ENCODE measurements around the gene KIF4A. TPM values are rescaled to one million over a fixed set of nuclear protein-coding genes. Genes with fewer than 3 reads are reported as not detected.

The KIF4A gene
- total RNA-seq, 2 donors from 2014 or later: 0.73 to 1.3 TPM

DNA sequence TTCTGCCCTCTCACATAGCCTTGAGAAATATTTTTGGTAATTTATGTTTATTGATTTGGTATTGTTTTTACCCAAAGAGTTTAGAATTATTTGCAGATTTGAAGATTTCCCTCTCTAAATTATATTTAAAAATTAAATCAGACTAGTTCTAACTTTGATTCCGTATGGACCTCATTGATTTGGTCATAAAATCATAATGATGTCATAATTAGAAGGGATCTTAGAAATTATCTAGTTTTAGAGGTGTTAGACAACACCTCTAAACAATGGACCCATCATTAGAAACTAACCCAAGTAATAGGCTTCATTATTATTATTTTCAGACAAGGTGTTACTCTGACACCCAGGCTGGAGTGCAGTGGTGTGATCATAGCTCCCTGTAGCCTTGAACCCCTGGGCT lies 178.8 kb downstream of the KIF4A start:
- H3K27ac ChIP-seq: no peak overlapping the region
- DNase-seq (ENCODE audit: low spot score): no peak
- 97% methylated on average over 1 of the region's 1 CpG for WGBS
- H3K36me3 ChIP-seq: no peaks in the 10 kb centered on the region
- no peaks in the 10 kb centered on the region for H3K4me1 ChIP-seq (replicated peaks)
- no peaks in the 10 kb centered on the region for H3K27me3 ChIP-seq (replicated peaks; ENCODE audit: insufficient read depth)
- no peak overlapping the region for H3K4me3 ChIP-seq
- no peak for TF ChIP-seq POLR2AphosphoS5 (IDR thresholded peaks at IDR 0.05)
- no peak for TF ChIP-seq POLR2A (IDR thresholded peaks at IDR 0.05)
- TF ChIP-seq, protein P1, sequence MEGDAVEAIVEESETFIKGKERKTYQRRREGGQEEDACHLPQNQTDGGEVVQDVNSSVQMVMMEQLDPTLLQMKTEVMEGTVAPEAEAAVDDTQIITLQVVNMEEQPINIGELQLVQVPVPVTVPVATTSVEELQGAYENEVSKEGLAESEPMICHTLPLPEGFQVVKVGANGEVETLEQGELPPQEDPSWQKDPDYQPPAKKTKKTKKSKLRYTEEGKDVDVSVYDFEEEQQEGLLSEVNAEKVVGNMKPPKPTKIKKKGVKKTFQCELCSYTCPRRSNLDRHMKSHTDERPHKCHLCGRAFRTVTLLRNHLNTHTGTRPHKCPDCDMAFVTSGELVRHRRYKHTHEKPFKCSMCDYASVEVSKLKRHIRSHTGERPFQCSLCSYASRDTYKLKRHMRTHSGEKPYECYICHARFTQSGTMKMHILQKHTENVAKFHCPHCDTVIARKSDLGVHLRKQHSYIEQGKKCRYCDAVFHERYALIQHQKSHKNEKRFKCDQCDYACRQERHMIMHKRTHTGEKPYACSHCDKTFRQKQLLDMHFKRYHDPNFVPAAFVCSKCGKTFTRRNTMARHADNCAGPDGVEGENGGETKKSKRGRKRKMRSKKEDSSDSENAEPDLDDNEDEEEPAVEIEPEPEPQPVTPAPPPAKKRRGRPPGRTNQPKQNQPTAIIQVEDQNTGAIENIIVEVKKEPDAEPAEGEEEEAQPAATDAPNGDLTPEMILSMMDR (IDR thresholded peaks at IDR 0.05): no peak
- H3K9me3 ChIP-seq: no peaks in the 10 kb centered on the region
- intact Hi-C loops (cut with DNase I): no loop called here

Small RNA genes lying within 50 kb of the gene (small RNA-seq; reads per million reads assigned to genes)
- gene RNA5SP507 (0 to 0.20 reads per million in 2 donors), gene RNU4-81P (0 reads per million in 2 donors), gene RNY4P23 (5.4 to 15.6 reads per million in 2 donors)

Other genes starting within 250 kb of the KIF4A start
- gene AWAT2, start 240.2 kb upstream of the KIF4A start, total RNA-seq: not detected
- gene OTUD6A, start 227.6 kb upstream of the KIF4A start, total RNA-seq: 1 to 10 TPM in 1 of 2 donors, not detected in 1; 1.1 TPM
- 10 to 100 TPM; 54.9 to 62.6 TPM for gene IGBP1, start 156.7 kb upstream of the KIF4A start, total RNA-seq
- gene DGAT2L6, start 112.6 kb upstream of the KIF4A start, total RNA-seq: not detected
- gene AWAT1, start 55.4 kb upstream of the KIF4A start, total RNA-seq: not detected
- gene P2RY4, start 29.9 kb upstream of the KIF4A start, total RNA-seq: 1 to 10 TPM in 1 of 2 donors, not detected in 1; 1.1 TPM
- gene ARR3, start 21.8 kb upstream of the KIF4A start, total RNA-seq: not detected
- gene RAB41, start 7.9 kb upstream of the KIF4A start, total RNA-seq: 1 to 10 TPM in 1 of 2 donors, not detected in 1; 1.3 TPM
- 10 to 100 TPM; 24.2 to 34.2 TPM for gene PDZD11, start 177 bp upstream of the KIF4A start, total RNA-seq
- not detected for gene GDPD2, start 133.2 kb downstream of the KIF4A start, total RNA-seq
- gene DLG3, start 154.7 kb downstream of the KIF4A start, total RNA-seq: 10 to 100 TPM; 11.9 to 29.1 TPM

Data from prostate gland (tissue), 2 donors.